Activated CD4-positive, alpha-beta T cell treated with anti-CD3 and anti-CD28 coated beads, Interleukin-10, Interleukin-2, amounts not matched to agents 100 ng/mL and 50 ng/mL, durations not matched to agents 16 hours and 8 hours (primary cell): ENCODE data around the gene UBE2G2.

Source experiments
- DNase-seq: peaks from one replicate; pipeline ENCODE4 v3.0.0-alpha.2; 2020

UBE2G2 gene

GRCh38 chr21:44723177-44724131 is 78.2 kb downstream of the UBE2G2 start:
- no peak for DNase-seq

- DNase-seq = no peak
Observed at GRCh38 chr21:44722731-44723130, 78.9 kb downstream of the UBE2G2 start.

DNA sequence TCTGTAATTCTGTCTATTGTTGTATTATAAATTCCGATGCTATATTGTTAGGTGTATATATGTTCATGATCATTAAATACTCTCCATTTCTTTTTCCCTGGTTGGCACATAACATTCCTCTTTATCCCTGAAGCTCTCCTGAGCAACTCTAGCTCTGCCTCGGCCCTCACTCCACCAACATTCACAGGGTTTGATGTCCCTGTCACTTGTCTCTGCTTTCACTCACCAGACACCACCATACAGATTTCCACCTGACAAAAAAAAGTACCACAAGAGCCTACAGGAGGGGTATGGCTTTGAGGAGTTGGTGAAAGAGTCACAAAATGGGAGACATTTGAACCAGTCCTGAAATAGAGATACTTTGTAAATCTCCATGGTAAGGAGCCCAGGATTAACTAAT is 81.5 kb downstream of the UBE2G2 start:
- no peak for DNase-seq
